GM10847 (cell line): ENCODE data around the gene XPR1.

Experiments used
- POLR2A ChIP-seq: IDR thresholded peaks from 2 replicates; pipeline ENCODE4 v1.6.1; 2011; ENCODE audit not compliant: insufficient read length; ENCODE audit errors: extremely low read depth

Gene XPR1

GRCh38 chr1:180901076-180901990, 269.5 kb downstream of the XPR1 start:
- no peak for TF ChIP-seq POLR2A

GRCh38 chr1:180902541-180902940, 270.7 kb downstream of the XPR1 start:
- TF ChIP-seq POLR2A, result no peak

- TF ChIP-seq POLR2A, result no peak
These were observed 274.1 kb downstream of the XPR1 start for GRCh38 chr1:180905927-180906326.

- no peak for TF ChIP-seq POLR2A
These were observed 274.7 kb downstream of the XPR1 start for GRCh38 chr1:180906511-180906910.

- no peak for TF ChIP-seq POLR2A
These were observed 275.7 kb downstream of the XPR1 start for GRCh38 chr1:180907313-180908055.

GRCh38 chr1:180908074-180908765, 276.4 kb downstream of the XPR1 start:
- no peak for TF ChIP-seq POLR2A

GRCh38 chr1:180909005-180909414, 277.2 kb downstream of the XPR1 start:
- no peak for TF ChIP-seq POLR2A

- no peak for TF ChIP-seq POLR2A
These were observed 277.7 kb downstream of the XPR1 start for GRCh38 chr1:180909462-180909976.

- no peak for TF ChIP-seq POLR2A
These were observed 279.9 kb downstream of the XPR1 start for GRCh38 chr1:180911640-180912191.

GRCh38 chr1:180912211-180912800, 280.5 kb downstream of the XPR1 start:
- TF ChIP-seq POLR2A, result no peak

GRCh38 chr1:180912801-180913565, 281.2 kb downstream of the XPR1 start, which contains the start of gene KIAA1614:
Gene KIAA1614 (plus strand): TSS chr1:180912897. CDS start chr1:180913244, 347 bp downstream.
- TF ChIP-seq POLR2A, result peak; percentile 22

GRCh38 chr1:180915426-180915965, 283.7 kb downstream of the XPR1 start:
- no peak for TF ChIP-seq POLR2A

- TF ChIP-seq POLR2A, result no peak
These were observed 284.4 kb downstream of the XPR1 start for GRCh38 chr1:180916012-180916770.

- TF ChIP-seq POLR2A, result no peak
These were observed 284.9 kb downstream of the XPR1 start for GRCh38 chr1:180916771-180917170.
